Activated CD4-positive, CD25-positive, alpha-beta regulatory T cell treated with anti-CD3 and anti-CD28 coated beads, Interleukin-2, amount 50 U/mL, for 24 hours (primary cell): ENCODE data around the gene DYNLT2.

Source experiments
- ATAC-seq, 2 donors: fragments of 150-1000 bp; cut with Tn5 transposase; one replicate each; pipeline ENCODE4 v1.10.0; 2021; ENCODE audit warnings: mild to moderate bottlenecking in 1 of 2, moderate library complexity in 1 of 2

DYNLT2 gene

GRCh38 chr6:169692516-169692915 is 58.9 kb downstream of the DYNLT2 start:
- no peak for ATAC-seq

- ATAC-seq = no peak
These were observed 60.1 kb downstream of the DYNLT2 start for GRCh38 chr6:169691260-169691659.
